Ectodermal cell (in vitro differentiated cells): Measurements from ENCODE around the gene LAPTM4A.

ENCODE experiments used
- H3K27ac ChIP-seq: 2 replicates; pipeline ENCODE4 v1.7.0; 2013; ENCODE audit warnings: mild to moderate bottlenecking, low read depth, low read length; ENCODE audit not compliant: insufficient read depth, poor library complexity, severe bottlenecking
- H3K27me3 ChIP-seq: 2 replicates; pipeline ENCODE4 v1.7.0; 2013; ENCODE audit warnings: mild to moderate bottlenecking, low read length; ENCODE audit not compliant: insufficient read depth, control insufficient read depth, poor library complexity, severe bottlenecking
- H3K36me3 ChIP-seq: one replicate; pipeline ENCODE4 v1.7.0; 2013; ENCODE audit warnings: low read length; ENCODE audit not compliant: control insufficient read depth, insufficient read depth
- H3K4me1 ChIP-seq: one replicate; pipeline ENCODE4 v1.7.0; 2013; ENCODE audit warnings: low read length; ENCODE audit not compliant: control insufficient read depth, insufficient read depth
- H3K4me3 ChIP-seq: 2 replicates; pipeline ENCODE4 v1.7.0; 2013; ENCODE audit warnings: low read depth, low read length, control low read depth; ENCODE audit not compliant: insufficient read depth
- H3K9me3 ChIP-seq: 2 replicates; pipeline ENCODE4 v1.7.0; 2013; ENCODE audit warnings: mild to moderate bottlenecking, low read length, moderate library complexity; ENCODE audit not compliant: control insufficient read depth
- WGBS, 2 experiments: methylation state at CpG; one replicate each; pipeline ENCODE4 v1.1.7; 2013; ENCODE audit warnings: missing lambda C conversion rate in 2 of 2; 5-methylcytosine and 5-hydroxymethylcytosine counted together

LAPTM4A gene

GRCh38 chr2:20040489-20041172, 10.8 kb downstream of the LAPTM4A start:
- Histone ChIP-seq H3K4me1 (no peaks in the 10 kb centered on the region), H3K9me3 (no peaks in the 10 kb centered on the region), H3K27ac (no peak overlapping the region), H3K36me3 (peaks cover 21% of the 10 kb centered on the region), H3K27me3 (no peaks in the 10 kb centered on the region), H3K4me3 (no peak overlapping the region)
- WGBS, 2 experiments = 94 to 95% methylated on average over 5 of the region's 8 CpGs

GRCh38 chr2:20037660-20038059, 13.8 kb downstream of the LAPTM4A start:
- H3K9me3 ChIP-seq = no peaks in the 10 kb centered on the region
- H3K27ac ChIP-seq = no peak overlapping the region
- WGBS, 2 experiments = 91 to 92% methylated on average over 2 of the region's 2 CpGs
- no peaks in the 10 kb centered on the region for H3K27me3 ChIP-seq
- H3K36me3 ChIP-seq = peaks cover 47% of the 10 kb centered on the region
- H3K4me1 ChIP-seq = no peaks in the 10 kb centered on the region
- H3K4me3 ChIP-seq = no peak overlapping the region

GRCh38 chr2:20035955-20036666, 15.3 kb downstream of the LAPTM4A start:
- Histone ChIP-seq H3K4me3 (no peak overlapping the region), H3K27ac (no peak overlapping the region), H3K27me3 (no peaks in the 10 kb centered on the region), H3K36me3 (peaks cover 56% of the 10 kb centered on the region), H3K4me1 (no peaks in the 10 kb centered on the region), H3K9me3 (no peaks in the 10 kb centered on the region)
- whole genome bisulfite sequencing, 2 experiments = 93 to 94% methylated on average over 4 of the region's 4 CpGs

DNA sequence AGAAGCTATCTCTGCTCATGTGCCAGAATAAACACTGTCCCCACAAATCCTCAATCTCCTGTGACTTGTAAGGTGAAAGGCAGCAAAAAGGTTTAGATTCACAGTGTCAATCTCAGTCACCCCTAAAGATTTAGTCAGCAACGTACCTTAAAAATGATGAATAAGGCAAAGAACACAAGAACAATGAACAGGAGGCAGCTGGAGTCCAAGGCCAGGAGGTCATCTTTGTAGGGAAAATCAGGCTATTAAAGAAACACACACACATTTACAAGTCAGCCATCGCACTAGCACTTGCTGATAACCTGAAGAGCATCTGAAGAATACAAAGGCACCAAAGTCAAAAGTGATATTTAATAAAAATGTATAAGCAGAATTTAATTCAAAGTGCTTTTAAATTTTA, 16.6 kb downstream of the LAPTM4A start:
- peaks cover 59% of the 10 kb centered on the region for H3K36me3 ChIP-seq
- H3K4me3 ChIP-seq = no peak overlapping the region
- H3K4me1 ChIP-seq = no peaks in the 10 kb centered on the region
- no peaks in the 10 kb centered on the region for H3K9me3 ChIP-seq
- no peak overlapping the region for H3K27ac ChIP-seq
- H3K27me3 ChIP-seq = no peaks in the 10 kb centered on the region
- WGBS, 2 experiments = 88 to 93% methylated on average over 2 of the region's 2 CpGs

GRCh38 chr2:20034218-20034617, 17.2 kb downstream of the LAPTM4A start:
- WGBS, 2 experiments = 92 to 97% methylated on average over 4 of the region's 4 CpGs
- Histone ChIP-seq H3K27me3 (no peaks in the 10 kb centered on the region), H3K27ac (no peak overlapping the region), H3K36me3 (peaks cover 59% of the 10 kb centered on the region), H3K4me1 (no peaks in the 10 kb centered on the region), H3K4me3 (no peak overlapping the region), H3K9me3 (no peaks in the 10 kb centered on the region)

GRCh38 chr2:20033322-20033721, 18.1 kb downstream of the LAPTM4A start:
- no peaks in the 10 kb centered on the region for H3K4me1 ChIP-seq
- no peak overlapping the region for H3K27ac ChIP-seq
- no peaks in the 10 kb centered on the region for H3K27me3 ChIP-seq
- no peak overlapping the region for H3K4me3 ChIP-seq
- 94 to 95% methylated on average over 3 of the region's 3 CpGs for WGBS, 2 experiments
- H3K36me3 ChIP-seq = peaks cover 56% of the 10 kb centered on the region
- H3K9me3 ChIP-seq = no peaks in the 10 kb centered on the region

DNA sequence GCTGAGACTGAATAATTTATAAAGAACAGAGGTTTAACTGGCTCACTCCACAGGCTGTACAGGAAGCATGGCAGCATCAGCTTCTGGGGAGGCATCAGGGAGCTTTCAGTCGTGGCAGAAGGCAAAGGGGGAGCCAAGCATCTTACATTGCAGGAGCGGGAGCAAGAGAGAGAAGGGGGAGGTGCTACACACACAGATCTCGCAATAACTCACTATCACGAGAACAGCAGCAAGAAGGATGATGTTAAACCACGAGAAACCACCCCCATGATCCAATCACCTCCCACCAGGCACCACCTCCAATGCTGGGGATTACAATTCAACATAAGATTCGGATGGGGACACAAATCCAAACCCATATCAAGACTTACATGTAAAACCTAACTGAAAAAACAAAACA, 21.2 kb downstream of the LAPTM4A start:
- Histone ChIP-seq H3K4me3 (no peak overlapping the region), H3K4me1 (no peaks in the 10 kb centered on the region), H3K27me3 (no peaks in the 10 kb centered on the region), H3K9me3 (no peaks in the 10 kb centered on the region), H3K36me3 (peaks cover 41% of the 10 kb centered on the region), H3K27ac (no peak overlapping the region)
- WGBS, 2 experiments = 82 to 88% methylated on average over 6 of the region's 6 CpGs

- H3K4me3 ChIP-seq = no peak overlapping the region
- 95 to 98% methylated on average over 3 of the region's 3 CpGs for WGBS, 2 experiments
- peaks cover 20% of the 10 kb centered on the region for H3K36me3 ChIP-seq
- no peaks in the 10 kb centered on the region for H3K27me3 ChIP-seq
- no peaks in the 10 kb centered on the region for H3K9me3 ChIP-seq
- H3K4me1 ChIP-seq = no peaks in the 10 kb centered on the region
- no peak overlapping the region for H3K27ac ChIP-seq
These were observed 23.6 kb downstream of the LAPTM4A start for GRCh38 chr2:20027705-20028434.

- H3K27me3 ChIP-seq = no peaks in the 10 kb centered on the region
- no peaks in the 10 kb centered on the region for H3K9me3 ChIP-seq
- no peaks in the 10 kb centered on the region for H3K4me1 ChIP-seq
- 69 to 72% methylated on average over 4 of the region's 4 CpGs for WGBS, 2 experiments
- no peak overlapping the region for H3K27ac ChIP-seq
- H3K4me3 ChIP-seq = no peak overlapping the region
- peaks cover 17% of the 10 kb centered on the region for H3K36me3 ChIP-seq
These were observed 24.2 kb downstream of the LAPTM4A start for GRCh38 chr2:20027260-20027677.

- H3K27me3 ChIP-seq = no peaks in the 10 kb centered on the region
- 96 to 97% methylated on average over 2 to 3 of the region's 3 CpGs for WGBS, 2 experiments
- H3K27ac ChIP-seq = no peak overlapping the region
- H3K4me1 ChIP-seq = no peaks in the 10 kb centered on the region
- H3K9me3 ChIP-seq = no peaks in the 10 kb centered on the region
- H3K4me3 ChIP-seq = no peak overlapping the region
- H3K36me3 ChIP-seq = peaks cover under 1% of the 10 kb centered on the region
These were observed 26.2 kb downstream of the LAPTM4A start for GRCh38 chr2:20025065-20025786.
